ENCODE data around the gene LCORL. TPM values are rescaled to one million over a fixed set of nuclear protein-coding genes. Genes with fewer than 3 reads are reported as not detected.

Gene LCORL
- total RNA-seq, 1 donor from 2014 or later: 21.3 TPM

DNA sequence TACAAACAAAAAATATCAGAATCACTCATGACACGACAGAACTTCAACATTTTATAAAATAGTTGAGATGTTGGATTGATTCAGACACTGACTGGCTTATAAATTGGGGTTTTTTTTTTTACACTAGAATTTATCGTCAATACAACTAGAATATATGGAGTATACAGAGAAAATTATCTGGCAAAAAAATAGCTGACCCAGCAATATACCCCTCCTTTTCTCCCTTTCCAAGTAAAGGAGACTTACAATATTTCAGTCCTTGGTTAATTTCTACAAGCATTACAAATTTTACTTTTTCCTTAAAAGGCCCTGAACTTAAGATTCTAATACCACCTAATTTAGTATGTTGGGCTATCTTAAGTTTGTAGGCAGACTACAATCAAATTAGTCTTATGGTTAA is 76.3 kb downstream of the LCORL start:
- Mint-ChIP-seq H3K9me3 (no peaks in the 10 kb centered on the region), H3K27me3 (ENCODE audit: low read depth) (no peaks in the 10 kb centered on the region), H3K4me1 (peaks cover 13% of the 10 kb centered on the region), H3K4me3 (no peak overlapping the region), H3K27ac (no peak overlapping the region), H3K36me3 (peaks cover 4% of the 10 kb centered on the region)
- TF ChIP-seq, protein P1, sequence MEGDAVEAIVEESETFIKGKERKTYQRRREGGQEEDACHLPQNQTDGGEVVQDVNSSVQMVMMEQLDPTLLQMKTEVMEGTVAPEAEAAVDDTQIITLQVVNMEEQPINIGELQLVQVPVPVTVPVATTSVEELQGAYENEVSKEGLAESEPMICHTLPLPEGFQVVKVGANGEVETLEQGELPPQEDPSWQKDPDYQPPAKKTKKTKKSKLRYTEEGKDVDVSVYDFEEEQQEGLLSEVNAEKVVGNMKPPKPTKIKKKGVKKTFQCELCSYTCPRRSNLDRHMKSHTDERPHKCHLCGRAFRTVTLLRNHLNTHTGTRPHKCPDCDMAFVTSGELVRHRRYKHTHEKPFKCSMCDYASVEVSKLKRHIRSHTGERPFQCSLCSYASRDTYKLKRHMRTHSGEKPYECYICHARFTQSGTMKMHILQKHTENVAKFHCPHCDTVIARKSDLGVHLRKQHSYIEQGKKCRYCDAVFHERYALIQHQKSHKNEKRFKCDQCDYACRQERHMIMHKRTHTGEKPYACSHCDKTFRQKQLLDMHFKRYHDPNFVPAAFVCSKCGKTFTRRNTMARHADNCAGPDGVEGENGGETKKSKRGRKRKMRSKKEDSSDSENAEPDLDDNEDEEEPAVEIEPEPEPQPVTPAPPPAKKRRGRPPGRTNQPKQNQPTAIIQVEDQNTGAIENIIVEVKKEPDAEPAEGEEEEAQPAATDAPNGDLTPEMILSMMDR (IDR thresholded peaks at IDR 0.05; ENCODE audit: unreplicated experiment): no peak
- DNase-seq (ENCODE audit: low spot score in 2 of 2, unreplicated experiment in 2 of 2): no peak

DNA sequence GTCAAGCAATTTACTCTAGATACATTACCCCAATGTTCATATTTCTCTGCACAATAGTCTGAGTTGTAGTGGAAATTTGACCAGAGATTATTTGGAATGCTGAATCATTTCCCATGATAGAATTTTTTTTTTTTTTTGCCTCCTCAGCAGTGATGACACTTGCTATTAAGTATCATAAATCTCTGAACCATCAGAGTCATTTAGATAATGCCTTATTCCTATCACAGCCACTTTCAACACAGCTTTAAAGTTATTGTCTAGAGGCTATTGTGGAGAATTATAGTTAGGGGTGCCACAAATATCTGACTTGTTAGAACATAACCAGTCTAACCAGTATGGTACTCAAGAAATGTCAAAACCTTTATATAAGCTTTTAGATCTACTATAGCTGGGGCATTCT is 79.8 kb downstream of the LCORL start:
- Mint-ChIP-seq H3K4me1 (peaks cover 11% of the 10 kb centered on the region), H3K36me3 (peaks cover 3% of the 10 kb centered on the region), H3K27ac (peak overlapping the region; percentile 55), H3K4me3 (no peak overlapping the region), H3K27me3 (ENCODE audit: low read depth) (no peaks in the 10 kb centered on the region), H3K9me3 (no peaks in the 10 kb centered on the region)
- no peak for DNase-seq (ENCODE audit: low spot score in 2 of 2, unreplicated experiment in 2 of 2)
- TF ChIP-seq, protein P1 (IDR thresholded peaks at IDR 0.05; ENCODE audit: unreplicated experiment): no peak

DNA sequence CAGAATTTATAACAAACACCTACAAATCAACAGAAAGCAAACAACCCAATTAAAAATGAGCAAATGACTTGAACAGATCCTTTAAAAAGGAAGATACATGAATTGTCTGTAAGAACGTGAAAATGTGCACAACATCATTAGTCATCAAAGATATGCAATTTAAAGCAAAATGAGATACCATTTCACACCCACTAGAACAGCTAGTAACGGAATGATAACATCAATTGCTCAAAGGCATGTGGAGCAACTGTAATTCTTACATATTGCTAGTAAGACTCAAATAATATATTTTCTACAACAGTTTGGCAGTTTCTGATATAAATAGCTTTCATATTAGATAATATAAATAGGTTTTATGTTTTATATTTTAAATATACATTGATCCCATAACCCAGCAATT is 82.5 kb downstream of the LCORL start:
- TF ChIP-seq, protein P1 (IDR thresholded peaks at IDR 0.05; ENCODE audit: unreplicated experiment): no peak
- Mint-ChIP-seq H3K36me3 (peaks cover 15% of the 10 kb centered on the region), H3K27me3 (ENCODE audit: low read depth) (no peaks in the 10 kb centered on the region), H3K4me1 (peaks cover 11% of the 10 kb centered on the region), H3K4me3 (no peak overlapping the region), H3K27ac (no peak overlapping the region), H3K9me3 (peaks cover 17% of the 10 kb centered on the region)
- DNase-seq (ENCODE audit: low spot score in 2 of 2, unreplicated experiment in 2 of 2): no peak

DNA sequence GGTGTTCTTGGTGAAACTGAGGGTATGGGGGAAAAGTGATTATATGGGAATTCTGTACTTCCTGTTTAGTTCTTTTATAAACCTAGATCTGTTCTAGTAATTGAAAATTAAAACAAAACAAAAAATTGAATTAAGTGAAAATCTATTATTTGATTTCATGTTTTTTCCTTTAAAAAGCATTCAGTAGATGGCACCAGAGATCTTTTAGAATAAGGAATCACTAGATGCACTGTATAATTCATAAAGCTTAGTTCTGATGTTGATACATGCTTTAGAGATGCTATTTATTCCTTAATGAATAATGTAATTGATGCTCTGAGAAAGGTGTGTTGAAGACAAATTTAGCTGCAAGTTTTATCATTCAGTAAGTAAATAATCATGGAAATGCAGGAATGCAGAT is 87.3 kb downstream of the LCORL start:
- no peaks in the 10 kb centered on the region for H3K4me1 Mint-ChIP-seq
- TF ChIP-seq, protein P1 (IDR thresholded peaks at IDR 0.05; ENCODE audit: unreplicated experiment): no peak
- no peak for DNase-seq (ENCODE audit: low spot score in 2 of 2, unreplicated experiment in 2 of 2)
- H3K36me3 Mint-ChIP-seq: peaks cover 55% of the 10 kb centered on the region
- no peaks in the 10 kb centered on the region for H3K27me3 Mint-ChIP-seq (ENCODE audit: low read depth)
- peaks cover 47% of the 10 kb centered on the region for H3K9me3 Mint-ChIP-seq
- H3K4me3 Mint-ChIP-seq: no peak overlapping the region
- no peak overlapping the region for H3K27ac Mint-ChIP-seq

DNA sequence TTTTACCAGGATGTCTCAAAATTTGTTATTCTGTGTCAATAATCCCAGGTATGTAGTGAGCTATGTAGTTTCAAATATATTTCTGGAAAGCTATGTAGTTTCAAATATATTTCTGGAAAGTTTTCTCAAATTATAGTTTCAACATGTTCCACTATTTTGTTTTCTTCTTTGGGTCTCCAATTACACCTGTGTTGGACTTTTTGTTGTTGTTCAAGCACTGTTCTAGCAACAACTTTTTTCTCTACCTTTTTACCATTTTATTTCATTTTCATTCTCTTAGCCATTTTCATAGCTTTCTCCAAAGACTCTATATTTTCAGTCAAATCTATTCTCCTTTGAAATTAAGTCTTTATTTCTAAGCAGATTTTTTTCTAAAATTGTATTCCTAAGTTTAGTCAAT is 88.4 kb downstream of the LCORL start:
- Mint-ChIP-seq H3K27me3 (ENCODE audit: low read depth) (no peaks in the 10 kb centered on the region), H3K36me3 (peaks cover 63% of the 10 kb centered on the region), H3K9me3 (peaks cover 53% of the 10 kb centered on the region), H3K27ac (no peak overlapping the region), H3K4me3 (no peak overlapping the region), H3K4me1 (no peaks in the 10 kb centered on the region)
- TF ChIP-seq, protein P1 (IDR thresholded peaks at IDR 0.05; ENCODE audit: unreplicated experiment): no peak
- DNase-seq (ENCODE audit: low spot score in 2 of 2, unreplicated experiment in 2 of 2): no peak

DNA sequence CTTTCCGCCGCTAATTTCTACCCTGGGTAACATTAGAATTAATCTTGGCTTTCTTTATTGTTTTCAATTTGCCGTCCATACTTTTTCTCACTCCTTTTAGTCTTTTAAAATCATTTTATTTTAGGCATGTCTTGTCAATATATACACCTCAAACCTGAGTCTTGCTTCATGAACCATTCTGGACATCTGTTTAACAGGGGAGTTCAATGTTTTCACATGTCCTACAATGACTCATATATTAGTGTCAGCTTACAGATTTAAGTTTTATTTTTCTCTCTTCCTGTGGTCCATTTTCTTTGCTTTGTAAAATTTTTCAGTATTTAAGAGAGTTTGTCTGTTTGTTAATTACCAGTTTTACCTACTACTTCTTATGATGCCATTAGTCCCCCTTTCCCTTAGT is 89.5 kb downstream of the LCORL start:
- H3K36me3 Mint-ChIP-seq: peaks cover 71% of the 10 kb centered on the region

More for the DNA sequence above, 89.5 kb downstream of the LCORL start:
- Mint-ChIP-seq H3K4me3 (no peak overlapping the region), H3K27me3 (ENCODE audit: low read depth) (no peaks in the 10 kb centered on the region), H3K9me3 (peaks cover 53% of the 10 kb centered on the region), H3K27ac (no peak overlapping the region), H3K4me1 (no peaks in the 10 kb centered on the region)
- no peak for DNase-seq (ENCODE audit: low spot score in 2 of 2, unreplicated experiment in 2 of 2)
- TF ChIP-seq, protein P1 (IDR thresholded peaks at IDR 0.05; ENCODE audit: unreplicated experiment): no peak
